Caco-2 (cell line): ENCODE data around the gene IPO13. TPM values are rescaled to one million over a fixed set of nuclear protein-coding genes. Genes with fewer than 3 reads are reported as not detected.

ENCODE experiments used
- BruUV-seq: library from RNA; stranded (reverse); fragments of 400-500 nt; replicated peaks from 2 replicates; lab custom pipeline; 2021; lab: Mats Ljungman, UMichigan
- CTCF ChIA-PET: fragments of 300-600 bp; sonication (Branson Sonifier 250); formaldehyde crosslinking; loops from one replicate; lab custom pipeline; 2022; ENCODE audit warnings: antibody characterized with exemption; lab: Charles Lee
- POLR2A ChIA-PET: fragments of 300-600 bp; sonication (Branson Sonifier 250); formaldehyde crosslinking; loops from one replicate; lab custom pipeline; 2022; ENCODE audit warnings: antibody characterized with exemption; lab: Charles Lee
- DNase-seq, 2 experiments: peaks; one replicate each; pipeline versions ENCODE4 v3.0.0 to v3.0.0-alpha.2; 2020 to 2022
- H3K27me3 ChIP-seq: replicated peaks from 2 replicates; pipeline ENCODE4 v1.6.0; 2011; ENCODE audit warnings: low read length; ENCODE audit not compliant: control insufficient read depth, insufficient read depth
- H3K36me3 ChIP-seq: 2 replicates; pipeline ENCODE4 v1.5.1; 2011; ENCODE audit warnings: low read length; ENCODE audit not compliant: control insufficient read depth, insufficient read depth
- H3K4me1 ChIP-seq: fragments of 250-450 bp; sonication (Bioruptor Pico); 2 replicates; pipeline ENCODE4 v1.5.1; 2020; ENCODE audit warnings: mild to moderate bottlenecking
- H3K4me3 ChIP-seq: 2 replicates; pipeline ENCODE4 v1.5.1; 2011; ENCODE audit warnings: low read depth, mild to moderate bottlenecking, control low read depth, low read length
- H3K9me3 ChIP-seq: fragments of 250-450 bp; sonication (Bioruptor Pico); 2 replicates; pipeline ENCODE4 v1.5.1; 2020; ENCODE audit warnings: mild to moderate bottlenecking, moderate library complexity
- H3K27ac Mint-ChIP-seq: one replicate; pipeline ENCODE4 v1.8.0; 2022; ENCODE audit warnings: mixed read lengths; ENCODE audit not compliant: unreplicated experiment
- H3K27me3 Mint-ChIP-seq: one replicate; pipeline ENCODE4 v1.8.0; 2022; ENCODE audit warnings: mixed read lengths; ENCODE audit not compliant: insufficient read depth, unreplicated experiment
- H3K36me3 Mint-ChIP-seq: one replicate; pipeline ENCODE4 v1.8.0; 2022; ENCODE audit warnings: mild to moderate bottlenecking, mixed read lengths; ENCODE audit not compliant: insufficient read depth, unreplicated experiment
- H3K4me1 Mint-ChIP-seq: one replicate; pipeline ENCODE4 v1.8.0; 2022; ENCODE audit warnings: low read depth, mixed read lengths; ENCODE audit not compliant: unreplicated experiment
- H3K4me3 Mint-ChIP-seq: one replicate; pipeline ENCODE4 v1.8.0; 2022; ENCODE audit warnings: mild to moderate bottlenecking, moderate library complexity, mixed read lengths; ENCODE audit not compliant: unreplicated experiment
- H3K9me3 Mint-ChIP-seq: one replicate; pipeline ENCODE4 v1.8.0; 2022; ENCODE audit warnings: mixed read lengths; ENCODE audit not compliant: unreplicated experiment
- intact Hi-C: fragments of 100-400 bp; cut with micrococcal nuclease; formaldehyde crosslinking; loops from one replicate; pipeline ENCODE4 v1.10.0; 2022; ENCODE audit not compliant: unreplicated experiment
- total RNA-seq: library from RNA; stranded (reverse); gene quantifications from 2 replicates; pipeline ENCODE4 v1.2.3, GENCODE V29; 2022
- TF ChIP-seq, protein P1 (sequence below), 2 experiments: fragments of 200-600 bp in 1 of 2; IDR thresholded peaks; 1 replicate in 1 of 2; 2 replicates in 1 of 2; pipeline versions ENCODE4 v1.5.1 to v1.8.0; 2011 to 2022; ENCODE audit warnings: antibody characterized with exemption in 1 of 2, control low read depth in 1 of 2, inconsistent platforms in 1 of 2, low read depth in 1 of 2, low read length in 1 of 2, mild to moderate bottlenecking in 1 of 2, moderate library complexity in 1 of 2; ENCODE audit not compliant: insufficient read depth in 1 of 2, severe bottlenecking in 1 of 2, unreplicated experiment in 1 of 2

IPO13 gene
- total RNA-seq, 1 experiment from 2014 or later, result 14.1 TPM

DNA sequence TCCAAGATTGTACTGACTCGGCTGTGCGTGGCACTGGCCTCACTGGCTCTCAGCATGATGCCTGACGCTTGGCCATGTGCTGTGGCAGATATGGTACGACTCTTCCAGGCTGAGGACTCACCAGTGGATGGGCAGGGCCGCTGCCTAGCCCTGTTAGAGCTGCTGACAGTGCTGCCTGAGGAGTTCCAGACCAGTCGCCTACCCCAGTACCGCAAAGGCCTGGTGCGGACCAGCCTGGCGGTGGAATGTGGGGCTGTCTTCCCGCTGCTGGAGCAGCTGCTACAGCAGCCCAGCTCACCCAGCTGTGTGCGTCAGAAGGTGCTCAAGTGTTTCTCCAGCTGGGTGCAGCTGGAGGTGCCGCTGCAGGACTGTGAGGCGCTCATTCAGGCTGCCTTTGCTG is 2.9 kb downstream of the IPO13 start:
- peaks cover 6% of the 10 kb centered on the region for H3K36me3 Mint-ChIP-seq
- no peaks in the 10 kb centered on the region for H3K4me1 ChIP-seq
- H3K4me1 Mint-ChIP-seq, result no peaks in the 10 kb centered on the region
- BruUV-seq, result no TSS peak
- no peaks in the 10 kb centered on the region for H3K27me3 ChIP-seq
- TF ChIP-seq, protein P1, sequence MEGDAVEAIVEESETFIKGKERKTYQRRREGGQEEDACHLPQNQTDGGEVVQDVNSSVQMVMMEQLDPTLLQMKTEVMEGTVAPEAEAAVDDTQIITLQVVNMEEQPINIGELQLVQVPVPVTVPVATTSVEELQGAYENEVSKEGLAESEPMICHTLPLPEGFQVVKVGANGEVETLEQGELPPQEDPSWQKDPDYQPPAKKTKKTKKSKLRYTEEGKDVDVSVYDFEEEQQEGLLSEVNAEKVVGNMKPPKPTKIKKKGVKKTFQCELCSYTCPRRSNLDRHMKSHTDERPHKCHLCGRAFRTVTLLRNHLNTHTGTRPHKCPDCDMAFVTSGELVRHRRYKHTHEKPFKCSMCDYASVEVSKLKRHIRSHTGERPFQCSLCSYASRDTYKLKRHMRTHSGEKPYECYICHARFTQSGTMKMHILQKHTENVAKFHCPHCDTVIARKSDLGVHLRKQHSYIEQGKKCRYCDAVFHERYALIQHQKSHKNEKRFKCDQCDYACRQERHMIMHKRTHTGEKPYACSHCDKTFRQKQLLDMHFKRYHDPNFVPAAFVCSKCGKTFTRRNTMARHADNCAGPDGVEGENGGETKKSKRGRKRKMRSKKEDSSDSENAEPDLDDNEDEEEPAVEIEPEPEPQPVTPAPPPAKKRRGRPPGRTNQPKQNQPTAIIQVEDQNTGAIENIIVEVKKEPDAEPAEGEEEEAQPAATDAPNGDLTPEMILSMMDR (IDR thresholded peaks at IDR 0.05; ENCODE audit: insufficient read depth in 1 of 2, low read depth in 1 of 2, low read length in 1 of 2, severe bottlenecking in 1 of 2, unreplicated experiment in 1 of 2), result no peak
- H3K4me3 ChIP-seq, result no peak overlapping the region
- no peaks in the 10 kb centered on the region for H3K9me3 Mint-ChIP-seq
- H3K4me3 Mint-ChIP-seq, result no peak overlapping the region
- no peaks in the 10 kb centered on the region for H3K36me3 ChIP-seq
- ChIA-PET POLR2A (no interaction called here), CTCF (no interaction called here)
- DNase-seq, result no peak
- H3K27me3 Mint-ChIP-seq, result no peaks in the 10 kb centered on the region
- intact Hi-C loops, result no loop called here
- no peak overlapping the region for H3K27ac Mint-ChIP-seq
- no peaks in the 10 kb centered on the region for H3K9me3 ChIP-seq

DNA sequence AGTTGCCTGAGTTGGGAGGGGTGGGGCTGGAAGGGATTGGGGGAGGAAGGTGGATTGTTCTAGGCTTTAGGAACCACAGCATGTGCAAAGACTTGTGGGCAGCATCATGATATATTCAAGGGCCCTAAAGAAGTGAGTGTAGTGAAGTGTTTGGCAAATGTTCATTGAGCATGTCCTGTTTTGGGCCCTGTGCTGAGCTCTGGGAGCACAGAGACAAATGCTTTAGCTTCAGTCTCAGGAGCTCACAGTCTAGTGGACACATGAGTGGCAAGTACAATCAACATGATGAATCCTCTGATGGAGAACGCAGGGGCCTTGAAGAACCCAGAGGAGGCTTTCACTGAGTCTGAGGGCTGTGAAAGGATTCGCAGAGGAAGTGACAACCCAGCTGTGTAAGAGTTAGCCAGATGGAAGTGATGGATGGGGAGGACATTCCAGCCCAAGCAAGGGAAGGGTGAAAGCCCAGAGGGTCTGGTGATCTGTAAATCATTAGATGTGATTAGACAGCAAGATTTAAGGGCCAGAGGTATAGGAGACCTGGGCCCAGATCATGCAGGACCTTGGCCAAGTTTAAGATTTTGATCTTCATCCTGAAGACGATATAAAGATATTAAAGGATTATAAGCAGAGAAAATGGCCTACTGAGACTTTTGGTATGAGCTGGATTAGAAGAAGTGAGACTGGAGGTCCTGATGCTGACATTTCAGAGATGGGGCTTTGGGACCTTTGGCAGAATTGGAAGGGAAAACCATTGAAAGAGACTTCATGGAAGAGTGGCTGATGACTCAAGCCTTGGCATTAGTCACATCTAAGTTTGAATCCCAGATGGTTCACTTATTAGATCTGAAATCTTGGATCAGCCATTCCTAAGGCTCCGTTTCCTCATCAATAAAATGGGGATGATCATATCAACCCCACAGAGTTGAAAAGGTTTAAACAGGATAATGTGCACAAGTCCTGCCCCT is 4.6 kb downstream of the IPO13 start:
- ChIA-PET POLR2A (interaction anchor here (0.6 kb wide), 1 partner anchor 24 kb away, joined by 8 read pairs; no protein-coding TSS in a partner anchor), CTCF (no interaction called here)
- Mint-ChIP-seq H3K4me3 (no peak overlapping the region), H3K36me3 (no peaks in the 10 kb centered on the region), H3K9me3 (no peaks in the 10 kb centered on the region), H3K27me3 (no peaks in the 10 kb centered on the region), H3K27ac (no peak overlapping the region), H3K4me1 (no peaks in the 10 kb centered on the region)
- H3K27me3 ChIP-seq, result no peaks in the 10 kb centered on the region
- no TSS peak for BruUV-seq
- H3K4me1 ChIP-seq, result no peaks in the 10 kb centered on the region
- no peak overlapping the region for H3K4me3 ChIP-seq
- H3K9me3 ChIP-seq, result no peaks in the 10 kb centered on the region
- intact Hi-C loops, result no loop called here
- no peaks in the 10 kb centered on the region for H3K36me3 ChIP-seq
- DNase-seq, result no peak
- TF ChIP-seq, protein P1 (IDR thresholded peaks at IDR 0.05; ENCODE audit: insufficient read depth in 1 of 2, low read depth in 1 of 2, low read length in 1 of 2, severe bottlenecking in 1 of 2, unreplicated experiment in 1 of 2), result no peak

DNA sequence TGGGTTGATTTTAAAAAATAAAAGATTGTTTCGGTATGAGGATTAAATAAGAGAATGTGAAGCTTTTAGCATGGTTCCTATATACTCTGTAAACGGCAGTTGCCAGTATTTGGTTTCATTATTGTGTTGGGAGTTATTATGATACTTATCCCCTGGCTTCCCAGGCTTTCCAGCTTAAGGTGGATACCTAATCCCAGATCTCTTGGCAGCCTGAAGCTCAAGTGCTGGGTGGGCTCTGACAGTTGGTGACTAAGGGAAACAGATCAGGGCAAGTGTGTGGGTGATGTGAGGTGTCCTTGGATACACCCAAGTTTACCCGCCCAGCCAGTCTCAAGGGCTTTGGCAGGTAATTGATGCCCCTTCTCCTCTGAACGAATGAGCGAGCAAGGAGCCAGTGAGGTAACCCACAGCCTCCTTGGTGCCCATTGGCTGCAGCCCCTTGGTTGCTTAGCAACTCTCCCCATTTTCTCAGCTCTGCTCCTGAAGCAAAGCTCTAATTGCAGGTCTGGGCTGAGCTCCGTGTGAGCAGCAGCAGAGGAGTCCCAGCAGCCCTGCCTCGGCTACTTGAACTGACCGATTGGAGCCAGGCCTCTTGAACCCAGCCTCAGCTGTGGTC is 6.1 kb downstream of the IPO13 start:
- BruUV-seq, result no TSS peak
- no peaks in the 10 kb centered on the region for H3K36me3 Mint-ChIP-seq
- TF ChIP-seq, protein P1 (IDR thresholded peaks at IDR 0.05; ENCODE audit: insufficient read depth in 1 of 2, low read depth in 1 of 2, low read length in 1 of 2, severe bottlenecking in 1 of 2, unreplicated experiment in 1 of 2), result no peak
- H3K9me3 ChIP-seq, result no peaks in the 10 kb centered on the region
- DNase-seq, result no peak
- H3K36me3 ChIP-seq, result no peaks in the 10 kb centered on the region
- no peaks in the 10 kb centered on the region for H3K27me3 Mint-ChIP-seq
- H3K4me1 Mint-ChIP-seq, result no peaks in the 10 kb centered on the region
- ChIA-PET CTCF (no interaction called here), POLR2A (no interaction called here)
- H3K27ac Mint-ChIP-seq, result no peak overlapping the region
- intact Hi-C loops, result no loop called here
- no peak overlapping the region for H3K4me3 Mint-ChIP-seq
- H3K4me1 ChIP-seq, result no peaks in the 10 kb centered on the region
- H3K4me3 ChIP-seq, result no peak overlapping the region
- no peaks in the 10 kb centered on the region for H3K9me3 Mint-ChIP-seq
- H3K27me3 ChIP-seq, result no peaks in the 10 kb centered on the region
